Muscle of leg (tissue), 11 donors: ENCODE data around the gene PTPRK. TPM values are rescaled to one million over a fixed set of nuclear protein-coding genes. Genes with fewer than 3 reads are reported as not detected.

Experiments
- DNase-seq: peaks from one replicate; pipeline ENCODE4 v3.0.0; 2013
- H3K27ac ChIP-seq: one replicate; pipeline ENCODE4 v1.5.1; 2013; ENCODE audit warnings: mild to moderate bottlenecking, low read length, control low read depth
- H3K27me3 ChIP-seq: one replicate; pipeline ENCODE4 v1.6.1; 2013; ENCODE audit warnings: low read length; ENCODE audit not compliant: control insufficient read depth, insufficient read depth
- H3K36me3 ChIP-seq: one replicate; pipeline ENCODE4 v1.6.1; 2013; ENCODE audit warnings: low read length; ENCODE audit not compliant: control insufficient read depth, insufficient read depth
- H3K4me1 ChIP-seq: one replicate; pipeline ENCODE4 v1.6.1; 2013; ENCODE audit warnings: low read length; ENCODE audit not compliant: control insufficient read depth, insufficient read depth
- H3K4me3 ChIP-seq: one replicate; pipeline ENCODE4 v1.5.1; 2013; ENCODE audit warnings: low read length, control low read depth
- H3K9me3 ChIP-seq: replicated peaks from 2 replicates; pipeline ENCODE4 v1.6.1; 2013; ENCODE audit warnings: low read depth, low read length; ENCODE audit not compliant: control insufficient read depth
- WGBS: methylation state at CpG from one replicate; pipeline ENCODE4 v1.1.5; 2013; ENCODE audit warnings: missing lambda C conversion rate; ENCODE audit not compliant: insufficient coverage; 5-methylcytosine and 5-hydroxymethylcytosine counted together
- polyA plus RNA-seq, 8 donors: library from polyadenylated mRNA; unstranded; fragments of 120-200 nt; gene quantifications; one replicate each; pipeline versions ENCODE4 v1.2.1 to v1.2.3, GENCODE V29; 2013; ENCODE audit warnings: inconsistent platforms in 1 of 8, low replicate concordance in 1 of 8; ENCODE audit not compliant: insufficient read length in 8 of 8, insufficient read depth in 1 of 8
- total RNA-seq: library from RNA; stranded (reverse); fragments of 120-200 nt; gene quantifications from one replicate; pipeline ENCODE4 v1.2.4, GENCODE V29; 2013

Gene PTPRK
- total and polyA plus RNA-seq, 9 donors = 14.4 to 21.8 (median 18.2) TPM

DNA sequence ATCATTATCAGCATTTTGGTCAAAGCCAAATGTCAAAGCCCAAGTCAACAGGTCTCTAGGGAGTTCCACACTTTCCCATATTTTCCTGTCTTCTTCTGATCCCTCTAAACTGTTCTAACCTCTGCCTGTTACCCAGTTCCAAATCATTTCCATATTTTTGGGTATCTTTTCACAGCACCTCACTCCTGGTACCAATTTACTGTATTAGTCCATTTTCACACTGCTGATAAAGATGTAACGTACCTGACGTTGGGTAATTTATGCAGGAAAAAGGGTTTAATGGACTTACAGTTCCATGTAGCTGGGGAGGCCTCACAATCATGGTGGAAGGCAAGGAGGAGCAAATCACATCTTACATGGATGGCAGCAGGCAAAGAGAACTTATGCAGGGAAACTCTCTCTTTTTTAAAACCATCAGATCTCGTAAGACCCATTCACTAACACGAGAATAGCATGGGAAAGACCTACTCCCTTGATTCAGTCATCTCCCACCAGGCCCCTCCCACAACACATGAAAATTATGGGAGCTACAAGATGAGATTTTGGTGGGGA is 143.4 kb downstream of the PTPRK start:
- Histone ChIP-seq H3K27ac (no peak overlapping the region), H3K36me3 (no peaks in the 10 kb centered on the region), H3K9me3 (peaks cover 22% of the 10 kb centered on the region), H3K4me1 (no peaks in the 10 kb centered on the region), H3K4me3 (no peak overlapping the region), H3K27me3 (no peaks in the 10 kb centered on the region)
- WGBS = no CpG with 5 or more reads among the region's 4 CpGs
- DNase-seq = no peak

DNA sequence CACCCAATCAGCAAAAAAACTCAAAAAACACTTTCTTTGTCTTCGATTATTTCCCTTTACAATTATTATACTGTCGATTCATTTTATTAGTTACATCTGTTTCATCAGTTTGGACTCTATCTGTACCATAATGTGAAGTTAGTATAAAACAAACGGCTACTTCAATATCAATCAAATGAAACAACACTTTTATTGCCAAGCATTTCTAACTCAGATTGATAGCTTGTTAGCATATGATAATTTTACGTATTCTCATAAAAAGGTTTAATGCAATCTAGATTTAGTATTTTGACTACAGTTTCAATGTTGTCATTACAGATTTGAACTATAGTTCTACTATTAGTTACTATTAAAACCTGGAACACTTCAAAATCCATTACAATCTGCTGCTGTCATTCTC is 149.3 kb downstream of the PTPRK start:
- no peaks in the 10 kb centered on the region for H3K4me1 ChIP-seq
- no peaks in the 10 kb centered on the region for H3K27me3 ChIP-seq
- H3K36me3 ChIP-seq = no peaks in the 10 kb centered on the region
- H3K9me3 ChIP-seq = peaks cover 9% of the 10 kb centered on the region
- no peak for DNase-seq
- no CpG with 5 or more reads among the region's 4 CpGs for WGBS
- no peak overlapping the region for H3K4me3 ChIP-seq
- H3K27ac ChIP-seq = no peak overlapping the region

DNA sequence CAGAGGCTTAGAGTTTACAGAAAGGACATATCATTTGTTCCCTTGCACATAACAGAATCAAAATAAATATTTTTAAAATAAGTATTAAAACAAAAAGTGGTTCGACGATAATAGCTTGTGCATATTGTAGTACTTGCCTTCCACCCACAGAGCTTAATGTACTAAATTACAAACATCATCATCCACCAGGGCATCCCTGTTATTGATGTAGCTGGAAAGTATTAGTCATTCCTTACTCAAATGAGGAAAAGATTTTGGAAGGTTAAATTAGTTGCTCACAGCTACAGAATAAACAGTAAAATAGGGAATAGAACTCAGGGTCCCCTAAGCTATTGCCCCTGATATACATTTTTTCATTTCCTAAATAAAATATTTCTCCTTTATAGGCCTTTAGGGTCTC is 150.3 kb downstream of the PTPRK start:
- H3K27ac ChIP-seq = no peak overlapping the region
- DNase-seq = peak; percentile 85
- H3K9me3 ChIP-seq = no peaks in the 10 kb centered on the region
- H3K4me3 ChIP-seq = no peak overlapping the region
- no peaks in the 10 kb centered on the region for H3K36me3 ChIP-seq
- no peaks in the 10 kb centered on the region for H3K27me3 ChIP-seq
- no peaks in the 10 kb centered on the region for H3K4me1 ChIP-seq
- WGBS = no CpG with 5 or more reads among the region's 2 CpGs

DNA sequence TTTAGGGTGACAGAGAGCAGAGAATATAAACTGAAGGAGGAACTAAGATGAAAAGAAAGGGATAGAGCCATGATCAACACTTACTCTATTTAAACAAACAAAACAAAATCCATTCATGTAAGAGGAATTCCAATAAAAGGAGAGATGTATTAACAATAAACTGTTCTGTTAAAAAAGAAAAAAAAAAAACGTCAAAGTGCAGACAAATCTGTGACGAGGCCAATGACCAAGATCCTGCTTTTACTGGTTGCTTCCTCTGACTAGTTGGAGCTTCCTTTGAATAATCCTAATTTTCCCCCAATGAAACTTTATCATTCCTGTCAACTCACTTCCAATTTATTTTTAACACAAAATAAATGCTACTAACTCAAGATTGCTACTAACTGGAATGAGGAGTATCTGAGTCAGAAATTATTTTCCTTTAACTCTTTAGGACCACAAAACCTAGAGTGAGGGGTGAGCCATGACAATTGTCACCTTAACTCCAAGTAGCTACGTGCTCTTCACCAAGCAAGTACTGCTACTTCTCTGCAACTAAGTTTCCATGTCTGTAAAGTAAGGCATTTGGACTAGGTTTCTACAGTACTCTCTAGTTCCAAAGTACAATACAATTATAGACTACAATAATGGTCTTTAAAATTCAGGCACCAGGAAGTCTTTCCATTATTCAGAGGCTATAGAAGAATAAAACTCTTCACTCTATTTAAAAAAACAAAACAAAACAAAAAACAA is 152.0 kb downstream of the PTPRK start:
- no peak for DNase-seq
- Histone ChIP-seq H3K27ac (no peak overlapping the region), H3K4me1 (no peaks in the 10 kb centered on the region), H3K27me3 (no peaks in the 10 kb centered on the region), H3K36me3 (no peaks in the 10 kb centered on the region), H3K9me3 (no peaks in the 10 kb centered on the region), H3K4me3 (no peak overlapping the region)
- WGBS = 67% methylated on average over 1 of the region's 3 CpGs

DNA sequence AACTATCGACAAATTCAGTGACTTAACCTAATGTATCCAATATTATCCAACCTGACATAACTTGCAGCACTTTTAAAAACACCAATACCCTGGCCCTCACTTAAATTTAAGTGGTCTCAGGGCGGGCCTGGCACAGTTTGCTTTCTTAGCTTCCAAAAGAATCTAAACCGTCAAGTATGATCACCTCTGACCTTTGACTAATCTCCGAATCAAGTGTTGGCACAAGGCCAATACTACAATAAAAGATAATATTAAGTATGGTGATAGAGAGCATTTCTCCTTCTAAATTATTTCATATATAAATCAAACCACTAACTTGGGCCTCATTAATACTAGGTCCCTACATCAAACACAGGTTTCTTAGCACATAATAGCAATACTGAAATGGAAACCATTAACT is 153.0 kb downstream of the PTPRK start:
- Histone ChIP-seq H3K4me3 (no peak overlapping the region), H3K27ac (no peak overlapping the region), H3K9me3 (no peaks in the 10 kb centered on the region), H3K36me3 (no peaks in the 10 kb centered on the region), H3K4me1 (no peaks in the 10 kb centered on the region), H3K27me3 (no peaks in the 10 kb centered on the region)
- no peak for DNase-seq
- WGBS = 67% methylated on average over 1 of the region's 4 CpGs

DNA sequence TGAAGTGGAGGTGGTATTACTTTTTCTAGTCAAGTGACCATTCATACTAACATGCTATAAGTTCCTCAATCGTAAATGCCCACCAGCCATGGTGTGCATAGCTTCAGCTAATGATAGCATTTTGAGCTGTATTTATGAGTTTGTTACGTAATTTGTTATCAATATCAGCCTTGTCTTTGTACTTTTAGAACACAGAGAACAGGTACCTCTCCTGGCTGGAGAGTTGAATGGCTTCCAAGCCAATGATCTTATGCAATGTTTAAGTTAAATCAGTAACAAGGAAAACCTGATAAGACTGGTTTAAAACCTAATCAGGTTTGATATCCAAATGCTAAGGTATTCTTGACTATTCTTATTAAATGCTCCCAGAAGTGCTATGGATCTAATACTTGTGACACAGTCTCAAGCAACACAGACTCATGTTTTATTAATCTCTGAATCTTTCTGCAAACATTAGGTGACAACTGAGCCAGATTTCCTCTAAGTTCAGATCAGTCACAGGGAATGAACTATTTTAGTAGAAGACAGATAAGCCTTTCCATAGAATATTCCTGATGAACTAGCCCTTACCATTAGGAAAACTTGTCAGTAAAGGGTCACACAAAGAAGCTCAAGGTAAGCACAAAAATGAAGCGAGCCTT is 154.8 kb downstream of the PTPRK start:
- no CpG with 5 or more reads among the region's 3 CpGs for WGBS
- Histone ChIP-seq H3K4me1 (no peaks in the 10 kb centered on the region), H3K4me3 (no peak overlapping the region)

DNA sequence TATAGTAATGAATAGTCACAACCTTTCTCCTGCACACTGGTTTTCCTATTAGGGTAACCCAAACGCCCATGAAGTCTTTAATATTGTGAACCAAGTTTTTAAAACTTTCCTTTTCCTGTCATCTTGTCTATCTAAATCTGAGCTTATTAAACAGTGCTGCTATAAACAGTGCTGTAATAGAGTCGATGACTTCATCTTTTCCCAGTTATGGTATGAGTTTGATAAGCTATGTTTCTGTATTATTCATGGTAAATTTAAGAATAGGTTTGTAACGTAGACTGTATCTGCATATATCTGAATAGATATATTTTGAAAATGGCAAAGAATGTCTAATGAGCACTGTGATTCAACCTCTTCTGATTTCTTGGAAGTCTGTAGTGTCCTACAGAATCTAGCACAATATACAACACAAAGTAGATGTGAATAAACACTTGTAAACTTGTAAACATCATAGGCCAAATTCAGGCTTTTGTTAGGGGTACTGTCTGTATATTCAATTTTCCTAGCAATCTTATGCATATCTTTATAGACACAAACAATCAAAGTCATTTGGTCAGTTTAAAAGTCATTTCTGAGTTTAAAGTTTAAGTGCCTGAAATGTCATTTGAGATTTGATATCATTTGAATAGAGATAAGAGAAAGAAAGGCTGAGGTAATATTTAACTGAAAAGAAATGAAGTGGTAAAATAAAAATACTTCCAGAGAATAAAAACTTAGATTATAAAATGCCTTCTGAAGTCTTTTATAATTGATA is 155.5 kb downstream of the PTPRK start:
- Histone ChIP-seq H3K4me1 (no peaks in the 10 kb centered on the region), H3K27ac (no peak overlapping the region), H3K27me3 (no peaks in the 10 kb centered on the region), H3K4me3 (no peak overlapping the region), H3K9me3 (no peaks in the 10 kb centered on the region), H3K36me3 (no peaks in the 10 kb centered on the region)
- DNase-seq = no peak
- no CpG with 5 or more reads among the region's 3 CpGs for WGBS

More for the DNA sequence above, 154.8 kb downstream of the PTPRK start:
- Histone ChIP-seq H3K9me3 (no peaks in the 10 kb centered on the region), H3K27me3 (no peaks in the 10 kb centered on the region), H3K27ac (no peak overlapping the region), H3K36me3 (no peaks in the 10 kb centered on the region)
- DNase-seq = no peak

DNA sequence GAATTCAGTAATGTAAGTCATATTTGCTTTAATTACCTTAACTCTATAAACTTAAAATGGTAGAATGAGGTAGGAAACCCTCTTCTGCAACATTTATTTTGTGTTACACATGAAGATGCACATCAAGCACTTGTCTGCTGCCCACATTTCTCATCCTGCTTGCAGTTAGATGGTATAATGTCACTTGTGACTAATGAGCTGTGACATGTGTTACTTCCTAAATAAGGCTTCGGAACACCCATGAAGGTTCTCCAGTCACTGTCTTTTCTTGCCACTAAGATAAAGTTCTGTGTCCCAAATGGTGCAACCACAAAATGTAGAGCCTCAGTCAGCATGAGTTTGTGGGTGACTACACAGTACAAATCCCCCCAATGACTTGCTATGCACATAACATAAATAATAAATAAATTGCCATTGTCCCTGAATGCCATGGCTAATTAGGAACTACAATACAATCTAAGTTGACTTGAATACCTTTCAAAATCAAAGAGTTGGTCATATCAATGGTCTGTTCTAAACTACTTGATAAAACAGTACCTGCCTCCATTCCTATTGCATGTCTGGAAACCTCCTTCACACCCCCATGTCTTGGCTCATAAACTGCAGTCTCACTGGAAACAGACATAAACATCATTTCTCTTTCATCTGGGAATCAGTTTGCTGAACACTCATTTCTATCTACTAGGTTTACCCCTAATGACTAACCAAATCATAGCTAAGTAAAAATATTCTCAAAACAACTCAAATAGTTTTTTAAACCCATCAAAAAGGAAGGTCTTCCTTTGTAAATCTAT is 157.2 kb downstream of the PTPRK start:
- DNase-seq = no peak
- Histone ChIP-seq H3K4me1 (no peaks in the 10 kb centered on the region), H3K4me3 (no peak overlapping the region), H3K27ac (no peak overlapping the region), H3K27me3 (no peaks in the 10 kb centered on the region), H3K9me3 (no peaks in the 10 kb centered on the region), H3K36me3 (no peaks in the 10 kb centered on the region)
- no CpG with 5 or more reads among the region's 1 CpG for WGBS

DNA sequence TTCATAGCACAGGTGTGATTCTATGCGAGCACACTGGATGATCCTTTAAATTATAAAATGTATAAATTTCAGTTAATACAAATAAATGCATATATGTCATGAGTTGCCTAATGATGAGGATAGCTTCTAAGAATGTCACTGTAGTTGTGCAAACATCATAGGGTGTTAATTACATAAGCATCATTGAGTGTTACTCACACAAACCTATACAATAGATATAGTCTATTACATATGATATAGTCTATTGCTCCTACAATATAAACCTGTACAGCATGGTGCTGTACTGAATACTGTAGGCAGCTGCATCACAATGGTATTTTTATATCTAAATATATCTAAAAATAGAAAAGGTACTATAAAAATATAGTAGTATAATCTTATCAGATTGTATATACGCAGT is 159.0 kb downstream of the PTPRK start:
- Histone ChIP-seq H3K27ac (no peak overlapping the region), H3K9me3 (no peaks in the 10 kb centered on the region), H3K4me3 (no peak overlapping the region), H3K36me3 (no peaks in the 10 kb centered on the region), H3K4me1 (no peaks in the 10 kb centered on the region), H3K27me3 (no peaks in the 10 kb centered on the region)
- WGBS = no CpG with 5 or more reads among the region's 2 CpGs
- DNase-seq = no peak
